Suprapubic skin (tissue), 4 donors: ENCODE results near the gene SEMA7A. TPM values are rescaled to one million over a fixed set of nuclear protein-coding genes. Genes with fewer than 3 reads are reported as not detected.

Experiments
- DNase-seq, 2 donors: peaks; one replicate each; pipeline ENCODE4 v3.0.0-alpha.2; 2019; ENCODE audit warnings: low spot score in 2 of 2
- H3K27ac ChIP-seq: fragments of 200-600 bp; sonication (generic); one replicate; pipeline ENCODE4 v1.5.1; 2019
- H3K27me3 ChIP-seq: fragments of 200-600 bp; sonication (generic); one replicate; pipeline ENCODE4 v1.5.1; 2019
- H3K36me3 ChIP-seq: fragments of 200-600 bp; sonication (generic); one replicate; pipeline ENCODE4 v1.5.1; 2019
- H3K4me1 ChIP-seq: fragments of 200-600 bp; sonication (generic); one replicate; pipeline ENCODE4 v1.5.1; 2019
- H3K4me3 ChIP-seq: fragments of 200-600 bp; sonication (generic); one replicate; pipeline ENCODE4 v1.5.1; 2019; ENCODE audit warnings: mild to moderate bottlenecking
- H3K9me3 ChIP-seq: fragments of 200-600 bp; sonication (generic); one replicate; pipeline ENCODE4 v1.5.1; 2019
- CTCF ChIP-seq, 2 donors: fragments of 200-600 bp in 1 of 2; fragments of 450-650 bp in 1 of 2; sonication (generic) in 1 of 2; IDR thresholded peaks; one replicate each; pipeline ENCODE4 v1.5.1; 2016 to 2019; ENCODE audit warnings: antibody characterized with exemption in 2 of 2, mild to moderate bottlenecking in 1 of 2, moderate library complexity in 1 of 2
- EP300 ChIP-seq: sonication (generic); formaldehyde crosslinking; IDR thresholded peaks from one replicate; pipeline ENCODE4 v1.6.1; 2017; ENCODE audit warnings: antibody characterized with exemption
- POLR2A ChIP-seq, 2 donors: fragments of 450-650 bp; IDR thresholded peaks; one replicate each; pipeline ENCODE4 v1.6.1; 2017; ENCODE audit warnings: antibody characterized with exemption in 2 of 2, mild to moderate bottlenecking in 2 of 2, moderate library complexity in 2 of 2
- POLR2AphosphoS5 ChIP-seq, 3 donors: sonication (generic); formaldehyde crosslinking; IDR thresholded peaks; one replicate each; pipeline ENCODE4 v1.6.1; 2017; ENCODE audit warnings: antibody characterized with exemption in 3 of 3
- WGBS: methylation state at CpG from one replicate; pipeline ENCODE4 v1.1.5; 2018; 5-methylcytosine and 5-hydroxymethylcytosine counted together
- total RNA-seq, 4 donors: library from RNA; depleted of rRNA; stranded (reverse); fragments of >200 nt; gene quantifications; one replicate each; pipeline ENCODE4 v1.1.0, GENCODE V29; 2016

Gene SEMA7A
- total RNA-seq, 4 donors from 2014 or later, result 10.1 to 31.4 (median 18.0) TPM

GRCh38 chr15:74414603-74415338 lies 19.0 kb downstream of the SEMA7A start:
- Histone ChIP-seq H3K9me3 (no peaks in the 10 kb centered on the region), H3K27ac (no peak overlapping the region), H3K27me3 (no peaks in the 10 kb centered on the region), H3K4me1 (no peaks in the 10 kb centered on the region), H3K4me3 (no peak overlapping the region), H3K36me3 (peaks cover 17% of the 10 kb centered on the region)
- 96% methylated on average over 12 of the region's 12 CpGs for WGBS
- DNase-seq, result no peak
- no peak for TF ChIP-seq CTCF (IDR thresholded peaks at IDR 0.05)
- TF ChIP-seq EP300, result no peak
- TF ChIP-seq POLR2A (IDR thresholded peaks at IDR 0.05), result no peak
- no peak for TF ChIP-seq POLR2AphosphoS5 (IDR thresholded peaks at IDR 0.05)

GRCh38 chr15:74414081-74414580 lies 19.6 kb downstream of the SEMA7A start:
- no peak for TF ChIP-seq CTCF (IDR thresholded peaks at IDR 0.05)
- TF ChIP-seq POLR2AphosphoS5 (IDR thresholded peaks at IDR 0.05), result no peak
- no peak for TF ChIP-seq EP300
- TF ChIP-seq POLR2A (IDR thresholded peaks at IDR 0.05), result no peak
- Histone ChIP-seq H3K36me3 (peaks cover 17% of the 10 kb centered on the region), H3K27ac (no peak overlapping the region), H3K4me1 (no peaks in the 10 kb centered on the region), H3K9me3 (no peaks in the 10 kb centered on the region), H3K4me3 (no peak overlapping the region), H3K27me3 (no peaks in the 10 kb centered on the region)
- WGBS, result 90% methylated on average over 5 of the region's 5 CpGs
- no peak for DNase-seq

- DNase-seq, result no peak
- H3K27me3 ChIP-seq, result no peaks in the 10 kb centered on the region
- H3K4me3 ChIP-seq, result no peak overlapping the region
- no peak overlapping the region for H3K27ac ChIP-seq
- H3K36me3 ChIP-seq, result peaks cover 17% of the 10 kb centered on the region
- no peaks in the 10 kb centered on the region for H3K4me1 ChIP-seq
- H3K9me3 ChIP-seq, result no peaks in the 10 kb centered on the region
- no peak for TF ChIP-seq EP300
- WGBS, result 88% methylated on average over 9 of the region's 9 CpGs
Observed at GRCh38 chr15:74413350-74414080, 20.2 kb downstream of the SEMA7A start.

- 69% methylated on average over 6 of the region's 6 CpGs for WGBS
- peaks cover 17% of the 10 kb centered on the region for H3K36me3 ChIP-seq
- no peaks in the 10 kb centered on the region for H3K9me3 ChIP-seq
- DNase-seq, result no peak
- H3K4me3 ChIP-seq, result no peak overlapping the region
- TF ChIP-seq CTCF (IDR thresholded peaks at IDR 0.05), result no peak
- TF ChIP-seq POLR2A (IDR thresholded peaks at IDR 0.05), result no peak
- TF ChIP-seq POLR2AphosphoS5 (IDR thresholded peaks at IDR 0.05), result no peak
- no peak for TF ChIP-seq EP300
- no peaks in the 10 kb centered on the region for H3K27me3 ChIP-seq
- no peak overlapping the region for H3K27ac ChIP-seq
- peaks cover 7% of the 10 kb centered on the region for H3K4me1 ChIP-seq
Observed at GRCh38 chr15:74412159-74412558, 21.6 kb downstream of the SEMA7A start.

- Histone ChIP-seq H3K4me3 (no peak overlapping the region), H3K9me3 (no peaks in the 10 kb centered on the region), H3K27ac (no peak overlapping the region), H3K27me3 (no peaks in the 10 kb centered on the region), H3K4me1 (peaks cover 7% of the 10 kb centered on the region), H3K36me3 (peaks cover 17% of the 10 kb centered on the region)
- WGBS, result 91% methylated on average over 4 of the region's 12 CpGs
- TF ChIP-seq POLR2AphosphoS5 (IDR thresholded peaks at IDR 0.05), result no peak
- no peak for TF ChIP-seq EP300
- no peak for TF ChIP-seq CTCF (IDR thresholded peaks at IDR 0.05)
- no peak for TF ChIP-seq POLR2A (IDR thresholded peaks at IDR 0.05)
- DNase-seq, result no peak
Observed at GRCh38 chr15:74411686-74412085, 22.1 kb downstream of the SEMA7A start.
